ENCODE data around the gene SPC24.
"Not testable (repeated sequence)": the region's sequence is repeated elsewhere in the genome, so short reads cannot be mapped to it uniquely, and the experiment has no call there.

DNA sequence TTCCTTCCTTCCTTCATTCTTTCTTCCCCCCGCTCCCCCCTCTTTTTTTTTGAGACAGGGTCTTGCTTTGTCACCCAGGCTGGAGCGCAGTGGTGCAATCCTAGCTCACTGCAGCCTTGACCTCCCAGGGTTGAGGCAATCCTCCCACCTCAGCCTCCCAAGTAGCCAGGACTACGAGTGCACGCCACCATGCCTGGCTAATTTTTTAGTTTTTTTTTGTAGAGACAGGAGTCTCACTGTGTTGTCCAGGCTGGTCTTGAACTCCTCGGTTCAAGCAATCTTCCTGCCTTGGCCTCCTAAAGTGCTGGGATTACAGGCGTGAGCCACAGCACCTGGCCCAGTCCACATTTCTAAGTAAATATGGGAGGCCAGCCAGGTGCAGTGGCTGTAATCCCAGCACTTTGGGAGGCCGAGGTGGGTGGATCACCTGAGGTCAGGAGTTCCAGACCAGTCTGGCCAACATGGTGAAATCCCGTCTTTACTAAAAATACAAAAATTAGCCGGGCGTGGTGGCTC is 15.5 kb downstream of the SPC24 start:
- not testable (repeated sequence) for TF ChIP-seq POLR2A (IDR thresholded peaks at IDR 0.05; ENCODE audit: low read length); GATA1 (IDR thresholded peaks at IDR 0.05; ENCODE audit: low read depth, low read length)
